NCI-H2081 treated with DMSO at 0.1 percent for 48 hours (cell line): ENCODE results near the gene FN1.
"Not testable (repeated sequence)": the region's sequence is repeated elsewhere in the genome, so short reads cannot be mapped to it uniquely, and the experiment has no call there.

Experiments
- DNase-seq: peaks from one replicate; lab custom pipeline; 2025; lab: John Stamatoyannopoulos, UW

The FN1 gene

GRCh38 chr2:215422676-215423075, 13.2 kb downstream of the FN1 start:
- no peak for DNase-seq

- DNase-seq: no peak
Observed at GRCh38 chr2:215421859-215422461, 13.9 kb downstream of the FN1 start.

- DNase-seq: no peak
Observed at GRCh38 chr2:215420471-215420935, 15.4 kb downstream of the FN1 start.

- DNase-seq: no peak
Observed at GRCh38 chr2:215419769-215420470, 15.9 kb downstream of the FN1 start.

GRCh38 chr2:215419113-215419512, 16.8 kb downstream of the FN1 start:
- DNase-seq: no peak

- DNase-seq: no peak
Observed at GRCh38 chr2:215418064-215418963, 17.6 kb downstream of the FN1 start.

- no peak for DNase-seq
Observed at GRCh38 chr2:215417400-215417951, 18.4 kb downstream of the FN1 start.

- no peak for DNase-seq
Observed at GRCh38 chr2:215416656-215417055, 19.2 kb downstream of the FN1 start.

GRCh38 chr2:215415820-215416577, 19.9 kb downstream of the FN1 start:
- DNase-seq: no peak

GRCh38 chr2:215415218-215415617, 20.6 kb downstream of the FN1 start:
- DNase-seq: no peak

GRCh38 chr2:215414674-215415073, 21.2 kb downstream of the FN1 start:
- DNase-seq: no peak

- DNase-seq: no peak
Observed at GRCh38 chr2:215413974-215414373, 21.9 kb downstream of the FN1 start.

GRCh38 chr2:215413484-215413777, 22.4 kb downstream of the FN1 start:
- DNase-seq: no peak

- no peak for DNase-seq
Observed at GRCh38 chr2:215411941-215412743, 23.7 kb downstream of the FN1 start.

GRCh38 chr2:215410932-215411285, 25.0 kb downstream of the FN1 start:
- DNase-seq: no peak

- DNase-seq: not testable (repeated sequence)
Observed at GRCh38 chr2:215410181-215410931, 25.5 kb downstream of the FN1 start.

GRCh38 chr2:215409331-215410127, 26.3 kb downstream of the FN1 start:
- no peak for DNase-seq

GRCh38 chr2:215408441-215408840, 27.4 kb downstream of the FN1 start:
- DNase-seq: not testable (repeated sequence)

- DNase-seq: no peak
Observed at GRCh38 chr2:215407590-215408264, 28.1 kb downstream of the FN1 start.
